K562 (cell line): Measurements from ENCODE around the gene FLCN. TPM values are rescaled to one million over a fixed set of nuclear protein-coding genes. Genes with fewer than 3 reads are reported as not detected.

ENCODE experiments used
- BDP1 ChIP-seq: IDR thresholded peaks from 3 replicates; pipeline ENCODE4 v1.6.1; 2011; ENCODE audit not compliant: insufficient read length, insufficient read depth
- CBX8 ChIP-seq: fragments of 200-600 bp; sonication (generic); IDR thresholded peaks from 2 replicates; pipeline ENCODE4 v1.6.1; 2012; ENCODE audit warnings: borderline replicate concordance, mixed run types, low read depth, mild to moderate bottlenecking, moderate library complexity, mixed read lengths, low read length, control low read depth, inconsistent platforms; ENCODE audit not compliant: poor library complexity, severe bottlenecking; ENCODE audit errors: extremely low read depth
- CSDE1 ChIP-seq, 2 experiments: fragments of 450-650 bp; IDR thresholded peaks; 2 replicates each; pipeline ENCODE4 v1.6.1; 2016; ENCODE audit warnings: mild to moderate bottlenecking in 1 of 2
- HDAC6 ChIP-seq: IDR thresholded peaks from 2 replicates; pipeline ENCODE4 v1.6.1; 2012; ENCODE audit warnings: low read depth, mild to moderate bottlenecking, control low read depth, inconsistent platforms, low read length, moderate library complexity
- HNRNPK ChIP-seq: fragments of 200-400 bp; formaldehyde crosslinking; IDR thresholded peaks from one replicate; pipeline ENCODE4 v1.6.1; 2018; ENCODE audit warnings: mild to moderate bottlenecking, low read depth, low read length; ENCODE audit not compliant: poor library complexity, severe bottlenecking
- IRF9 ChIP-seq: fragments of 450-650 bp; IDR thresholded peaks from 2 replicates; pipeline ENCODE4 v1.6.1; 2016; ENCODE audit warnings: missing biosample characterization, missing genetic modification characterization
- KDM1A ChIP-seq, 2 experiments: fragments of 450-650 bp; IDR thresholded peaks; 2 replicates each; pipeline ENCODE4 v1.6.1; 2016; ENCODE audit warnings: mild to moderate bottlenecking in 2 of 2
- KLF1 ChIP-seq: fragments of 450-650 bp; IDR thresholded peaks from 2 replicates; pipeline ENCODE4 v1.6.1; 2016; ENCODE audit warnings: missing genetic modification characterization, missing compliant biosample characterization
- OTX1 ChIP-seq: fragments of 450-650 bp; formaldehyde crosslinking; IDR thresholded peaks from 2 replicates; pipeline ENCODE4 v1.4.0; 2022; ENCODE audit warnings: mild to moderate bottlenecking
- PTRF ChIP-seq: fragments of 450-650 bp; IDR thresholded peaks from 2 replicates; pipeline ENCODE4 v1.6.1; 2016; ENCODE audit warnings: mild to moderate bottlenecking, missing genetic modification characterization, missing compliant biosample characterization
- PURB ChIP-seq: sonication (generic); formaldehyde crosslinking; IDR thresholded peaks from 2 replicates; pipeline ENCODE4 v1.9.0; 2021; ENCODE audit warnings: low read depth, mild to moderate bottlenecking, missing genetic modification reagents
- RBM14 ChIP-seq: fragments of 200-400 bp; formaldehyde crosslinking; IDR thresholded peaks from 2 replicates; pipeline ENCODE4 v1.6.1; 2018; ENCODE audit warnings: low read depth, mild to moderate bottlenecking, low read length, moderate library complexity, borderline replicate concordance; ENCODE audit not compliant: insufficient read depth
- RBM22 ChIP-seq: fragments of 200-400 bp; formaldehyde crosslinking; IDR thresholded peaks from 2 replicates; pipeline ENCODE4 v1.6.1; 2018; ENCODE audit warnings: low read length, low read depth; ENCODE audit not compliant: poor library complexity, severe bottlenecking
- RCOR1 ChIP-seq, 2 experiments: IDR thresholded peaks; 2 replicates each; pipeline ENCODE4 v1.6.1; 2012; ENCODE audit warnings: low read depth in 2 of 2, low read length in 2 of 2, borderline replicate concordance in 1 of 2, improper control_type of control experiment in 1 of 2
- SIN3A ChIP-seq, 2 experiments: fragments of 150-350 bp in 1 of 2; IDR thresholded peaks; 2 replicates each; pipeline ENCODE4 v1.6.1; 2011 to 2016; ENCODE audit warnings: borderline replicate concordance in 2 of 2, low read depth in 2 of 2, low read length in 2 of 2, mild to moderate bottlenecking in 2 of 2, moderate library complexity in 2 of 2; ENCODE audit not compliant: control insufficient read depth in 1 of 2
- SP2 ChIP-seq: IDR thresholded peaks from 2 replicates; pipeline ENCODE4 v1.6.1; 2011; ENCODE audit warnings: mild to moderate bottlenecking, low read depth, low read length, moderate library complexity; ENCODE audit not compliant: poor library complexity, severe bottlenecking; ENCODE audit errors: extremely low read depth
- TFE3 ChIP-seq: fragments of 450-650 bp; formaldehyde crosslinking; IDR thresholded peaks from 2 replicates; pipeline ENCODE4 v1.4.0; 2020; ENCODE audit warnings: mild to moderate bottlenecking, mixed read lengths
- THRB ChIP-seq: fragments of 450-650 bp; formaldehyde crosslinking; conservative IDR thresholded peaks from 2 replicates; pipeline ENCODE4 v1.4.0; 2022; ENCODE audit warnings: mild to moderate bottlenecking, missing genetic modification characterization
- TSC22D4 ChIP-seq: fragments of 450-650 bp; IDR thresholded peaks from 2 replicates; pipeline ENCODE4 v1.6.1; 2016; ENCODE audit warnings: missing genetic modification characterization, missing biosample characterization, control low read depth
- ZBTB12 ChIP-seq: fragments of 250-450 bp; sonication (Bioruptor Pico); IDR thresholded peaks from 2 replicates; pipeline ENCODE4 v1.4.0; 2020
- ZNF197 ChIP-seq: fragments of 200-800 bp; sonication (Bioruptor generic); IDR thresholded peaks from 2 replicates; pipeline ENCODE4 v1.6.1; 2016; ENCODE audit warnings: low read depth, missing genetic modification characterization, missing compliant biosample characterization
- ZNF24 ChIP-seq: fragments of 450-650 bp; IDR thresholded peaks from 2 replicates; pipeline ENCODE4 v1.6.1; 2016
- polyA plus RNA-seq, 8 experiments: library from polyadenylated mRNA; depleted of rRNA in 4 of 8; stranded (reverse) in 5 of 8; unstranded in 3 of 8; fragments of >200 nt; fragmentation: Nextera tagmentation in 2 of 8; fragmentation: Illumina TruSeq in 1 of 8; extraction: Ambion mirVana in 2 of 8; extraction: Trizol in 1 of 8; gene quantifications; 2 replicates each; pipeline versions ENCODE4 v1.2.1 to v1.2.3, GENCODE V29; 2011 to 2014; ENCODE audit warnings: inconsistent platforms in 1 of 8, missing spikeins in 1 of 8
- total RNA-seq, 7 experiments: library from RNA; depleted of rRNA in 6 of 7; stranded (reverse); fragments of >200 nt in 6 of 7; fragmentation: Illumina TruSeq in 2 of 7; extraction: Trizol in 2 of 7; gene quantifications; 2 replicates each; pipeline versions ENCODE4 v1.2.1 to v1.2.3, GENCODE V29; 2011 to 2021; ENCODE audit warnings: low replicate concordance in 1 of 7

Gene FLCN
- total and polyA plus RNA-seq, 9 of the 15 experiments (the other 6 are each of a cell fraction or from before 2014, with no cell fraction given): 1.6 to 33.5 (median 10.9) TPM

- no peak for TF ChIP-seq TFE3
- TF ChIP-seq ZBTB12 (CRISPR knock-in tag): peak; percentile 57
- peak in 1 of 2 experiments; percentile 96; a peak in 2 of 4 replicates for TF ChIP-seq CSDE1 (IDR thresholded peaks at IDR 0.05)
- no peak for TF ChIP-seq RBM14
- TF ChIP-seq PURB (CRISPR knock-in tag): no peak
- no peak for TF ChIP-seq TSC22D4 (tag)
- TF ChIP-seq SIN3A (IDR thresholded peaks at IDR 0.05; ENCODE audit: borderline replicate concordance in 2 of 2, control insufficient read depth in 1 of 2, low read depth in 2 of 2, low read length in 2 of 2): peak; percentile 57 to 72; a peak in 2 of 4 replicates
- TF ChIP-seq RBM22: no peak
- no peak for TF ChIP-seq OTX1 (CRISPR knock-in tag)
- no peak for TF ChIP-seq HNRNPK
- TF ChIP-seq IRF9 (tag): no peak
- TF ChIP-seq SP2: peak; percentile 68
- TF ChIP-seq ZNF24: no peak
- no peak for TF ChIP-seq CBX8
- TF ChIP-seq HDAC6: no peak
- no peak for TF ChIP-seq THRB (CRISPR knock-in tag)
- TF ChIP-seq KLF1 (tag): no peak
- TF ChIP-seq PTRF (tag): no peak
- no peak; a peak in 1 of 4 replicates for TF ChIP-seq KDM1A (IDR thresholded peaks at IDR 0.05)
- no peak for TF ChIP-seq RCOR1 (IDR thresholded peaks at IDR 0.05; ENCODE audit: borderline replicate concordance in 1 of 2, low read depth in 2 of 2, low read length in 2 of 2)
- TF ChIP-seq BDP1: no peak
- TF ChIP-seq ZNF197 (CRISPR knock-in tag): no peak
These were observed 43.9 kb upstream of the FLCN start, which contains the start of gene COPS3 (continued) for GRCh38 chr17:17280613-17281549.
